Natural killer cell (primary cell): Measurements from ENCODE around the gene VSIG8. TPM values are rescaled to one million over a fixed set of nuclear protein-coding genes. Genes with fewer than 3 reads are reported as not detected.

ENCODE experiments used
- ATAC-seq, 3 donors: fragments of 150-1000 bp in 2 of 3; fragments of 200-7000 bp in 1 of 3; cut with Tn5 transposase; 1 replicate in 1 of 3; 2 replicates in 2 of 3; pipeline ENCODE4 v1.10.0; 2021; ENCODE audit warnings: mild to moderate bottlenecking in 2 of 3, moderate library complexity in 2 of 3
- DNase-seq, 2 donors: peaks; one replicate each; pipeline versions ENCODE4 v3.0.0 to v3.0.0-alpha.2; 2013 to 2021; ENCODE audit warnings: mixed read lengths in 1 of 2
- H3K27ac ChIP-seq: one replicate; pipeline ENCODE4 v1.5.1; 2013; ENCODE audit warnings: mild to moderate bottlenecking, low read length
- H3K27me3 ChIP-seq: one replicate; pipeline ENCODE4 v1.6.1; 2013; ENCODE audit warnings: low read length; ENCODE audit not compliant: control insufficient read depth, insufficient read depth
- H3K36me3 ChIP-seq: one replicate; pipeline ENCODE4 v1.6.1; 2013; ENCODE audit warnings: low read length; ENCODE audit not compliant: control insufficient read depth, insufficient read depth
- H3K4me1 ChIP-seq: one replicate; pipeline ENCODE4 v1.6.1; 2013; ENCODE audit warnings: low read length; ENCODE audit not compliant: control insufficient read depth, insufficient read depth
- H3K4me3 ChIP-seq: one replicate; pipeline ENCODE4 v1.5.1; 2013; ENCODE audit warnings: low read length
- H3K9me3 ChIP-seq: one replicate; pipeline ENCODE4 v1.6.1; 2013; ENCODE audit warnings: low read length; ENCODE audit not compliant: control insufficient read depth, insufficient read depth
- H3K27ac Mint-ChIP-seq, 2 donors: one replicate each; pipeline ENCODE4 v1.8.0; 2022; ENCODE audit warnings: mild to moderate bottlenecking in 2 of 2, mixed read lengths in 2 of 2, moderate library complexity in 1 of 2
- H3K27me3 Mint-ChIP-seq, 2 donors: one replicate each; pipeline ENCODE4 v1.8.0; 2022; ENCODE audit warnings: low read depth in 2 of 2, mixed read lengths in 2 of 2
- H3K36me3 Mint-ChIP-seq: one replicate; pipeline ENCODE4 v1.8.0; 2022; ENCODE audit warnings: mixed read lengths
- H3K4me1 Mint-ChIP-seq, 2 donors: one replicate each; pipeline ENCODE4 v1.8.0; 2022; ENCODE audit warnings: mixed read lengths in 2 of 2
- H3K4me3 Mint-ChIP-seq: one replicate; pipeline ENCODE4 v1.8.0; 2022; ENCODE audit warnings: mild to moderate bottlenecking, moderate library complexity, mixed read lengths
- H3K9me3 Mint-ChIP-seq, 2 donors: one replicate each; pipeline ENCODE4 v1.8.0; 2022; ENCODE audit warnings: mixed read lengths in 2 of 2
- WGBS: methylation state at CpG from one replicate; pipeline ENCODE4 v1.1.7; 2013; ENCODE audit warnings: missing lambda C conversion rate; ENCODE audit not compliant: insufficient coverage; 5-methylcytosine and 5-hydroxymethylcytosine counted together
- intact Hi-C: fragments of 100-400 bp; cut with micrococcal nuclease; formaldehyde crosslinking; loops from one replicate; pipeline ENCODE4 v1.14.2; 2022
- total RNA-seq, 4 donors: library from RNA; stranded (reverse); fragments of 120-200 nt in 1 of 4; gene quantifications; one replicate each; pipeline versions ENCODE4 v1.2.3 to v1.2.4, GENCODE V29; 2013 to 2022
- TF ChIP-seq, protein P1 (sequence below): fragments of 200-600 bp; IDR thresholded peaks from one replicate; pipeline ENCODE4 v1.8.0; 2022; ENCODE audit warnings: antibody characterized with exemption

VSIG8 gene
- total RNA-seq, 3 donors from 2014 or later (not counting 1 experiment from before 2014, with no cell fraction given), result not detected

GRCh38 chr1:159866066-159866465, 3.6 kb upstream of the VSIG8 start:
- 97% methylated on average over 1 of the region's 1 CpG for WGBS
- H3K27ac Mint-ChIP-seq, result no peak overlapping the region
- intact Hi-C loops, result no loop called here
- H3K27ac ChIP-seq, result no peak overlapping the region
- peaks cover 0 to 17% of the 10 kb centered on the region in 2 donors for H3K4me1 Mint-ChIP-seq
- H3K27me3 ChIP-seq, result no peaks in the 10 kb centered on the region
- no peaks in the 10 kb centered on the region for H3K4me1 ChIP-seq
- H3K9me3 Mint-ChIP-seq, result no peaks in the 10 kb centered on the region
- TF ChIP-seq, protein P1, sequence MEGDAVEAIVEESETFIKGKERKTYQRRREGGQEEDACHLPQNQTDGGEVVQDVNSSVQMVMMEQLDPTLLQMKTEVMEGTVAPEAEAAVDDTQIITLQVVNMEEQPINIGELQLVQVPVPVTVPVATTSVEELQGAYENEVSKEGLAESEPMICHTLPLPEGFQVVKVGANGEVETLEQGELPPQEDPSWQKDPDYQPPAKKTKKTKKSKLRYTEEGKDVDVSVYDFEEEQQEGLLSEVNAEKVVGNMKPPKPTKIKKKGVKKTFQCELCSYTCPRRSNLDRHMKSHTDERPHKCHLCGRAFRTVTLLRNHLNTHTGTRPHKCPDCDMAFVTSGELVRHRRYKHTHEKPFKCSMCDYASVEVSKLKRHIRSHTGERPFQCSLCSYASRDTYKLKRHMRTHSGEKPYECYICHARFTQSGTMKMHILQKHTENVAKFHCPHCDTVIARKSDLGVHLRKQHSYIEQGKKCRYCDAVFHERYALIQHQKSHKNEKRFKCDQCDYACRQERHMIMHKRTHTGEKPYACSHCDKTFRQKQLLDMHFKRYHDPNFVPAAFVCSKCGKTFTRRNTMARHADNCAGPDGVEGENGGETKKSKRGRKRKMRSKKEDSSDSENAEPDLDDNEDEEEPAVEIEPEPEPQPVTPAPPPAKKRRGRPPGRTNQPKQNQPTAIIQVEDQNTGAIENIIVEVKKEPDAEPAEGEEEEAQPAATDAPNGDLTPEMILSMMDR, result no peak
- H3K4me3 ChIP-seq, result no peak overlapping the region
- H3K36me3 Mint-ChIP-seq, result no peaks in the 10 kb centered on the region
- no peak for DNase-seq
- no peaks in the 10 kb centered on the region for H3K9me3 ChIP-seq
- no peaks in the 10 kb centered on the region for H3K36me3 ChIP-seq
- ATAC-seq, result no peak
- peaks cover 6 to 15% of the 10 kb centered on the region in 2 donors for H3K27me3 Mint-ChIP-seq
- H3K4me3 Mint-ChIP-seq, result no peak overlapping the region

DNA sequence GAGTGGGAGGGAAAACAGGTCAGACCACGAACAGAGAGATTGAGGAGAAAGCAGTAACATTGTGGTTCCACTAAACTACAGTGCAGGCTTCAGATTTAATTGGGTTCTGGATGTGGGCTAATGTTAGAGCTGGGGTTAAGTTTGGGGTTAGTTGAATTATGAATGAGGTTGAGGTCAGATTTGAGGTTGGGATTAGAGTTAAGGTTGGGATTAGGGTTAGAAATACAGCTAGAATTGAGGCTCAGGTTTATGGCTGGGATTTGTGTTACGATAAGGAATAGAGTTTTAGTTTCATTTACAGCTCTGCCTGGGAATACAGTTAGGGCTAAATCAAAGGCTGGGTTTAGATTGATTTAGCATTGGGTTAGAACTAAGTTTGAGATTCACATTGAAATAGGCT, 1.8 kb upstream of the VSIG8 start:
- intact Hi-C loops, result no loop called here
- WGBS, result 83% methylated on average over 2 of the region's 2 CpGs
- TF ChIP-seq, protein P1, result no peak
- no peak for ATAC-seq
- Mint-ChIP-seq H3K36me3 (no peaks in the 10 kb centered on the region), H3K27me3 (peaks cover 6 to 15% of the 10 kb centered on the region in 2 donors), H3K4me3 (no peak overlapping the region), H3K9me3 (no peaks in the 10 kb centered on the region), H3K27ac (peak overlapping the region in 1 of 2 donors; percentile 15), H3K4me1 (peaks cover 0 to 17% of the 10 kb centered on the region in 2 donors)
- Histone ChIP-seq H3K27ac (no peak overlapping the region), H3K9me3 (no peaks in the 10 kb centered on the region), H3K27me3 (no peaks in the 10 kb centered on the region), H3K4me1 (no peaks in the 10 kb centered on the region), H3K4me3 (no peak overlapping the region), H3K36me3 (no peaks in the 10 kb centered on the region)
- no peak for DNase-seq

GRCh38 chr1:159862031-159862430, 426 bp downstream of the VSIG8 start:
- H3K9me3 Mint-ChIP-seq, result no peaks in the 10 kb centered on the region
- H3K27me3 Mint-ChIP-seq, result peaks cover 3 to 10% of the 10 kb centered on the region in 2 donors
- no peak for DNase-seq
- no peak overlapping the region for H3K27ac ChIP-seq
- H3K36me3 Mint-ChIP-seq, result no peaks in the 10 kb centered on the region
- whole genome bisulfite sequencing, result 62% methylated on average over 5 of the region's 5 CpGs
- H3K4me1 Mint-ChIP-seq, result peaks cover 0 to 12% of the 10 kb centered on the region in 2 donors
- TF ChIP-seq, protein P1, result no peak
- no peaks in the 10 kb centered on the region for H3K27me3 ChIP-seq
- no peak for ATAC-seq
- H3K4me3 Mint-ChIP-seq, result no peak overlapping the region
- no peak overlapping the region for H3K27ac Mint-ChIP-seq
- H3K4me3 ChIP-seq, result no peak overlapping the region
- intact Hi-C loops, result no loop called here
- H3K36me3 ChIP-seq, result no peaks in the 10 kb centered on the region
- no peaks in the 10 kb centered on the region for H3K4me1 ChIP-seq
- H3K9me3 ChIP-seq, result no peaks in the 10 kb centered on the region

DNA sequence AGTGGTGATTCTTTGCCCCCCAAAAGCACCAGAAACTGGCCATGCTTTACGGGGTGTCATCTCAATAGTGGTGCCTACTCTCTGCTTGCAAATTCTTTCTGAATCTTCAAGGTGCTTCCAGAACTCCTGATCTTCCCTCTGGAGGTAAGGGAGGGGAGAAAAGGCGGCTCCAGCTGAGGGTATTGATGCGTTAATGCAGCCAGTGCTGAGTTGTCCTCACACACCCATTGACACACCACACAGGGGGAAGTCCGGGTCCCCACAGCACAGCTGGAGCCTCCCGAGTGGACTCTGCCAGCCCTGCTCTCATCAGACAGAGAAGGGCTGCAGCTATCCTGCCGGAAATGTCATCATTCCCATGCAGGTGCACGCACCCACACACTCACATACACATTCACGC, 1.2 kb downstream of the VSIG8 start:
- Mint-ChIP-seq H3K36me3 (no peaks in the 10 kb centered on the region), H3K27ac (no peak overlapping the region), H3K27me3 (peaks cover 0 to 7% of the 10 kb centered on the region in 2 donors), H3K4me1 (peaks cover 0 to 8% of the 10 kb centered on the region in 2 donors), H3K9me3 (no peaks in the 10 kb centered on the region), H3K4me3 (no peak overlapping the region)
- H3K27me3 ChIP-seq, result no peaks in the 10 kb centered on the region
- TF ChIP-seq, protein P1, result no peak
- no peak for DNase-seq
- ATAC-seq, result no peak
- WGBS, result 93% methylated on average over 7 of the region's 8 CpGs
- H3K4me3 ChIP-seq, result no peak overlapping the region
- H3K36me3 ChIP-seq, result no peaks in the 10 kb centered on the region
- no peak overlapping the region for H3K27ac ChIP-seq
- H3K9me3 ChIP-seq, result no peaks in the 10 kb centered on the region
- no peaks in the 10 kb centered on the region for H3K4me1 ChIP-seq
- intact Hi-C loops, result no loop called here
